NCI-H2107 treated with DMSO at 0.1 percent for 48 hours (cell line): ENCODE measurements around the gene E2F1.
"Not testable (repeated sequence)": the region's sequence is repeated elsewhere in the genome, so short reads cannot be mapped to it uniquely, and the experiment has no call there.

ENCODE experiments used
- DNase-seq: peaks from one replicate; lab custom pipeline; 2025; ENCODE audit not compliant: unreplicated experiment; lab: John Stamatoyannopoulos, UW

The E2F1 gene

DNA sequence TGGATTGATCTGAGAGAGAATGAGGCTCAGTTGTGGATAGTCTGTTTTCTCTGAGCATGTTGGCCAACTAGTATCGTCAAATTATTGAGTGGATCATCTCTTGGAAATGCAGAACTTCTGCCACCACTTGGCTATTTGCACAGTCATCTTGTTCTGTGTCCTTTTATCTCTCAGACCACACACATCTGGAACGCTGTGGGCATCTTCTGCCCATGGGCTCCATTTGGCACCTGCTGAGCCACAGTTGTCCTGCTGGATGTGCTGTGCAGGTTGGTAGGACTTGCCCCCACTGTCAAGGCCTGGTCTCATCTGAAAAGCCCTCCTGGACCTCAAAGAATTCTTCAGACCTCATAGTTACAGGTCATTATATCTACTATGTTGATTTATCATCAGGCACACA is 40.8 kb downstream of the E2F1 start:
- no peak for DNase-seq

DNA sequence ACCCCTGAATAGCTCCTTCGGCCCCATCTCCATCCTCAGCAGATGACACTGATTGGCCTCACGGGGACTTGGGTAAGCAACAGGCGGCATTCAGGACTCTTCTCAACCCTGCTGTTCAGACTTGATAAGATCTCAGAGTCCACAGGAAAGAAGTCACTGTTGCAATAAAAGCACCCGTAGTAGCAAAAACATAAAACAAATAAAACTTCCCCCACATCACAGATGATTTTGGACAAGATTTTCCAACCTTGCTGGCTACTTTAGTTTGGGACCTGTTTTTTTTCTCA is 41.2 kb downstream of the E2F1 start:
- no peak for DNase-seq

DNA sequence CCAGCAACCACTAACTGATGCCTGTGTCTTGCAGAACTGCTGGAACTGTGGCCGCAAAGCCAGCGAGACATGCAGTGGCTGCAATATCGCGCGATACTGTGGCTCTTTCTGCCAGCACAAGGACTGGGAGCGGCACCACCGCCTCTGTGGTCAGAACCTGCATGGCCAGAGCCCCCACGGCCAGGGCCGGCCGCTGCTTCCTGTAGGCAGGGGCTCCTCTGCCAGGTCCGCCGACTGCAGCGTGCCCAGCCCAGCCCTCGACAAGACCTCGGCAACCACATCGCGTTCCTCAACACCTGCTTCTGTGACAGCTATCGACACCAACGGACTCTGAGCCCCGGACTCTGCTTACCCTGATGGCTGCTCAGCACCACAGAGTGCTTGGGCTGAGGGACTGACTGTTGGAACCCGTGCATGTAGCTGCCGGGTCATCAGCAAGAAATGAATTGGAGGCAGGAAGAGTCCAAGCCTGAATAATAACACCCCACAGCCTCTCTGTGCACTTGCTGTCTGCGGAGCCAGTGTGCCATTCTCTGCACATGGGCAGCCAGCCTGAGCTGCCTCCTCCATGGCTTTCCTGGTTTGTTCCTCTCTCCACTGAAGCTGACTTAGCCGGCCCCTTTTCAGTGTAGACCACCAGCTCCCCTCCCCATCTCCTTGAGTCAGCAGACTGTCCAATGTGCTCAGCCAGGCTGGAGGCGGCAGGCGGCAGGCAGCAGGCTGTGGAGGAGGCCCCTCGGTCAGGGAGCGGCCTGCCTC is 41.7 kb downstream of the E2F1 start:
- DNase-seq: no peak

DNA sequence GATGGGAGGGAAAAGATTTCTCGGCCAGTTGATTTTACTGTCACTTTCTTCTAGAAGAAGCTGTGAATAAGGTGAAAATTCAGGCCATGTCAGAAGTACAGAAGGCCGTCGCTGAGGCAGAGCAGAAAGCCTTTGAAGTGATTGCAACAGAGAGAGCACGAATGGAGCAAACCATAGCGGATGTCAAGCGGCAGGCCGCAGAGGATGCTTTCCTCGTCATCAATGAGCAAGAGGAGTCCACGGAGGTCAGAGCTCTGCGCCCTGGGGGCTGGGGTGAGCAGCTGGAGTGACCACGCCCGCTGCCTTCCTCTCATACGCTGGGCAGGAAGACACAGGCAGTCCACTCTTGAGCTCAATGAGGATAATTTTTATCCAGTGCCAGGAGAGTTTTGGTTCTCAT is 45.9 kb downstream of the E2F1 start:
- no peak for DNase-seq

DNA sequence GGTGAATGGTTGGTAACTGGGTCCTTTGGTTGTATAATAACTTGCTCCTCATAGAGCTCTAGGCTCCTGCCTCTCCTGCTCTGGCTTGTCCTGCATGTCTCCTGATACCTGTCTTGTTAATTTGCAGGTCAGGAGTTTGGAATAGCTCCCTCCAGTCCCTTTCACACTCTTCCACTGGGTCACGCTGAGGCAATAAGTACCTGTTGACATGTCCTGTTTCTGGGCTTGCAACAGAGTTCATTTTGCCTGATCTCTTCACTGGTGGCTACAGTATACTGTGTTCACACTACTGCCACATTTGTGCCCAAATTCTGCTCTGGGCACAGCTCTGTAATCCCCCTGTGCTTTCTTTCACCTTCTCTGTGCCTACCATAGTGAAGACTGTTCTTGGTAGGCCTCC is 49.4 kb downstream of the E2F1 start:
- no peak for DNase-seq

DNA sequence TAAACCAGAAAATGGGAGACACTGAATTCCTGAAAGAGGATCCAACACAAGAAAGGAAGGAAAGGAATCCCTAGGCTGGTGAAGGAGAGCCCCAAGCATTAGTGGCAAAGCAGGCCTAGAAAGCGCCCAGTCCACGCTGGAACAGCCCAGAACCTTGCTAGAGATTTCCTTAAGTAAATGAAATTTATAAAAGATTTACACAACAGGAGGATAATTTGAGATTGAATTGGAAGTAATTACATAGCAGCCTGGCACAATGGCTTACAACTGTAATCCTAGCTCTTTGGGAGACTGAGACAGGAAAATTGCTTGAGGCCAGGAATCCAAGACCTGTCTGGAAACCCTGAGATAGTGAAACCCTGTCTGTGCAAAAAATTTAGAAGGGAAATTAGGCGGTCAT is 50.8 kb downstream of the E2F1 start:
- DNase-seq: no peak

DNA sequence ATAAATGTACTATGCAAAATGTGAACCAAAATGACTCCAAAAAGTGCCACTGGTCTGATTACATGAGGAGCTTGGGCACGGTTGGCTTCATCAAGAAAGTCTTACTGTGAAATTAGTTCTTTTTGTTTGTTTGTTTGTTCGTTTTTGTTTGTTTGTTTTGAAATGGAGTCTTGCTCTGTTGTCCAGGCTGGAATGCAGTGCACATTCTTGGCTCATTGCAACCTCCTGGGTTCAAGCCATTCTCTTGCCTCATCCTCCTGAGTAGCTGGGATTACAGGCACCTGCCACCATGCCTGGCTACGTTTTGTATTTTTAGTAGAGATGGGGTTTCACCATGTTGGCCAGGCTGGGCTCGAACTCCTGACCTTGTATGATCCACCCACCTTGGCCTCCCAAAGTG is 54.3 kb downstream of the E2F1 start:
- not testable (repeated sequence) for DNase-seq

DNA sequence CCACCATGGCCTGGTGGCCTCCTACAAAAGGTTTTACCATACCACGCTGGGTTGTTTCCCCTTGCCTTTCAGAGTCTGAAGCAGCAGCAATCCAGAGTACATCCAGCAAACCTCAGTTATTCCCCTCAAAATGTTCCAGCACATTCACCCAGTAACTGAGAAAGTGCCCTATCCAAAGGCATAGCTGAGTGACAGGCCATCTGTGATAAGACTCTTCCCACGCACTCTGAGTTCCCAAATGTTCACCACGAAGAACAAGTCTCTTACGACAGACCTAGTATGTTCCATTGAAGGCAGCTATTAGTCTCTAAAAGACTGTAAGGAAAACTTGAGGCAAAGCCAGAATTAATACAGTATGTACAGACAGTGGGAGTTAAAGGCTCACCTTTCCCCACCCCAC is 55.7 kb downstream of the E2F1 start:
- DNase-seq: no peak

DNA sequence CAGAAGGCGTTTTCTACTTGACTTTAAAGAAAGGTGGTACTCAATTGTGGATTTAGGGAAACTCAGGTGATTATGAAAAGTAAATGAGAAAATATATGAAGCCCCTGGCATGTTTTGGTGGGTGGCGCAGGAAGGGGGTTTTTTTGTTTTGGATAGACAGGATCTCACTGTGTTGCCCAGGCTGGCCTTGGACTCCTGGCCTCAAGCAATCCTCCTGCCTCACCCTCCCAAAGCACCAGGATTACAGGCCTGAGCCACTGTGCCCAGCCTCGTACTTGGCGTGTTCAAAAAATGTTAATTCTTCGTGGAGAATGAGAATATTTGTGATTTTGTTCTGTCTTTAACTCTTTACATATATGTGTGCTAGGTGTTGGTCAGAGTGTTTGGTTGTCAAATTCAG is 56.2 kb downstream of the E2F1 start:
- DNase-seq: no peak

DNA sequence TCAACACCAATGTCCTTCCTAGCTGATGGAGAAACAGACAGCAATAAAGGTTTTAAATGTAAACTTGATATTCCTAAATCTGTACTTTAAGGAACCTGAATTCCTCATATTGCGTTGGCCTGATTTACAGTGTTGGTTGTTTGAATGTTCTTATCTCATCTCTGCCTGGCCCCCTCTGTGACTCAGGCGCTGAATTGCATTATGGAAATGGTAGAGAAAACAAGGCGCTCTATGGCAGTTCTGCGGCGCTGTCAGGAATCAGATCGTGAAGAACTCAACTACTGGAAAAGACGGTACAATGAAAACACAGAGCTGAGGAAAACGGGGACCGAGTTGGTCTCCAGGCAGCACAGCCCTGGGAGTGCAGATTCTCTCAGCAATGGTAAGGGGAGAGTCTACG is 56.7 kb downstream of the E2F1 start:
- no peak for DNase-seq

DNA sequence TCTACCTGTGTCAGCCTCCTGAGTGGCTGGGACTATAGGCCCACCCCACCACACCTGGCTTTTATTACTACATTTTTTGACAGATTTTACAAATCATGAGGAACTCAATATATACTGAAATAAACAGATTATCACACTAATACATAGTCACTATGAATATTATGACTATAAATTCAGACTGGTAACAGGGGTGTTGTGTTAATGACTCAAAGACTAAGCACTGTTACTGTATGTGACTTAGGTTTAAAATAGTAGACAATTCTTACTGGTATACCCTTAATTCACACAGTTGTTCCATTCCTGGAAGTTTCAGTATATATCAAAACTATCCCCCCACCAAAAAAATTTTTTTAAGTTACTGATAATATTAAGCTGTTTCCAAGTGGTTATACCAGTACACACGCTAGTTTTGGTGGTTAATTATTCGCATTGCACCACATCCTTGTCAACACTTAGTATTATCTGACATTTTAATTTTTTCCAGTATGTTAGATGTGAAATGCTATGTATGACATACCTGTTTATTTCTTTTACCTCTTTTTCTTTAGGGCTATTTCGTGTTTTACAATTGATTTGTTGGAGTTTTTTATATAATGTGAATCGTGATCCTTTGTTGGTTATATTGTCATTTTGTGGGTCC is 58.5 kb downstream of the E2F1 start:
- no peak for DNase-seq

DNA sequence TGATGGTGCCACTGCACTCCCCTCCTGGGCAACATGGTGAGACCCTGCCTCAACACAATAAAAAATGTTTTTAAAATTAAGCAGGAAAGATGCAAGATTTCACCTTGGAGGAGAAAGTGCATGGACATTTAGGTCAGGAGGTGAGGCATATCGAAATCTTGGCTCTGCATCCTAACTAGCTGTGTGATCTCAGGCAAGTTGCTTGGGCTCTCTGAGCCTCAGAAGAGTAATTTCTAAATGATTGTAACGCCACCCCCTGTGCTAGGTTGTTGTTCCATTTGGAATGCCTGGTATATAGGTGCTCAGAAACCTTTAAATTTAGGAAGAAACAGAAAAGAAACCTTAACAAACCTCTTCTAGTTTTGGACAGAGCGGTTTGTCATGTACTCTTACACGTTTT is 60.0 kb downstream of the E2F1 start:
- no peak for DNase-seq
